ENCODE results near the gene CCNH. TPM values are rescaled to one million over a fixed set of nuclear protein-coding genes. Genes with fewer than 3 reads are reported as not detected.

CCNH gene
- total and polyA plus RNA-seq, 2 of the 4 experiments (the other 2 are of a cell fraction): 37.4 to 100 TPM

DNA sequence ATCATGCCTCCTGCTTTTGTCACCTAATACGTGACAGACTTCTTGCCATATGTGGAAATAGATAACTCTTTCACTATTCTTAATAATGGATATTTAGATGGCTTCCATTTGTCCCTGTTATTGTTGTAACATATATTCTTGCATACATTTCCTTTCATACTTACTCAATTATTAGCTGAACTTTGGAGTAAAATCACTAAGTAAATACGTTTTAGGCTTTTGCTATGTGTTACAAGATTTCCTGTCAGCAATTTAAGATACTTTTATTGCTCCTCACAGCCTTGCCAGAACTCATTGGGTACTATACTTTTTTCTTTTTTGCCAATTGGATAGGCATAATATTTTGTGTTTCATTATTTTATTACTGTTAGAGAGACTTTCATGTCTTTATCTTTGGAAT lies 26.9 kb downstream of the CCNH start:
- H3K56ac ChIP-seq (ENCODE audit: extremely low read depth, insufficient read depth, low read length): no peak overlapping the region
- in situ Hi-C loops (cut with MboI; ENCODE audit: low sequenced_read_pairs): no loop called here
- no peak overlapping the region for H2BK5ac ChIP-seq (ENCODE audit: low read depth, low read length, poor library complexity, severe bottlenecking)
- DNase-seq: no peak
- no CpG with 5 or more reads among the region's 2 CpGs for WGBS, 2 experiments (ENCODE audit: extremely low coverage in 2 of 2, insufficient read length in 1 of 2)
- dilution Hi-C loops (cut with HindIII; ENCODE audit: low sequenced_read_pairs, unreplicated experiment): no loop called here
- H4K20me1 ChIP-seq (ENCODE audit: insufficient read depth, low read length): peaks cover 6% of the 10 kb centered on the region; the same call in 1 of the 2 replicates
- no peak overlapping the region for H2BK20ac ChIP-seq (ENCODE audit: low read depth, low read length)
- H2BK120ac ChIP-seq (ENCODE audit: low read depth, low read length): no peak overlapping the region
- intact Hi-C loops (cut with micrococcal nuclease): no loop called here
- H3K9me1 ChIP-seq (ENCODE audit: insufficient read depth, low read length): peaks cover 2% of the 10 kb centered on the region; the same call in 1 of the 2 replicates
- no peak overlapping the region for H2BK15ac ChIP-seq (ENCODE audit: low read depth, low read length)
- H4K91ac ChIP-seq (ENCODE audit: insufficient read depth, low read depth, low read length): no peak overlapping the region
- no peaks in the 10 kb centered on the region for H3K27me3 ChIP-seq (ENCODE audit: control insufficient read depth, insufficient read depth, low read length)
- H3K4ac ChIP-seq (ENCODE audit: low read depth, low read length): no peak overlapping the region
- H3K14ac ChIP-seq (replicated peaks; ENCODE audit: low read depth, low read length): no peak overlapping the region
- no peak overlapping the region for H3K9ac ChIP-seq (ENCODE audit: low read depth, low read length)
- no TSS peak for BruUV-seq (replicated peaks)
- no peak for ATAC-seq (ENCODE audit: low read depth)
- H3K23ac ChIP-seq (ENCODE audit: low read depth, low read length): no peak overlapping the region
- POLR2A ChIA-PET (ENCODE audit: unreplicated experiment): no interaction called here
- TF ChIP-seq, protein P1, sequence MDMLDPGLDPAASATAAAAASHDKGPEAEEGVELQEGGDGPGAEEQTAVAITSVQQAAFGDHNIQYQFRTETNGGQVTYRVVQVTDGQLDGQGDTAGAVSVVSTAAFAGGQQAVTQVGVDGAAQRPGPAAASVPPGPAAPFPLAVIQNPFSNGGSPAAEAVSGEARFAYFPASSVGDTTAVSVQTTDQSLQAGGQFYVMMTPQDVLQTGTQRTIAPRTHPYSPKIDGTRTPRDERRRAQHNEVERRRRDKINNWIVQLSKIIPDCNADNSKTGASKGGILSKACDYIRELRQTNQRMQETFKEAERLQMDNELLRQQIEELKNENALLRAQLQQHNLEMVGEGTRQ (IDR thresholded peaks at IDR 0.05; ENCODE audit: low read depth, low read length): no peak
- TF ChIP-seq BHLHE40 (IDR thresholded peaks at IDR 0.05; ENCODE audit: low read depth, low read length): no peak
- no peak for TF ChIP-seq RFX5 (IDR thresholded peaks at IDR 0.05; ENCODE audit: low read depth, low read length)
- TF ChIP-seq MAZ (IDR thresholded peaks at IDR 0.05; ENCODE audit: borderline replicate concordance, low read depth, low read length): no peak
- H3K79me1 ChIP-seq (ENCODE audit: low read depth in 1 of 2, low read length in 2 of 2): peaks cover 17 to 45% of the 10 kb centered on the region in 2 experiments
- H3K36me3 ChIP-seq (ENCODE audit: control insufficient read depth, insufficient read depth, low read length): peaks cover 19% of the 10 kb centered on the region
- H2AFZ ChIP-seq (replicated peaks; ENCODE audit: low read length, poor library complexity): no peak overlapping the region
- no peak overlapping the region for H3K18ac ChIP-seq (ENCODE audit: low read depth, low read length)
- no peaks in the 10 kb centered on the region for H3K9me3 ChIP-seq (ENCODE audit: control insufficient read depth, insufficient read depth, low read length)
- peaks cover 9% of the 10 kb centered on the region for H3K4me1 ChIP-seq (ENCODE audit: control insufficient read depth, insufficient read depth, low read length)
- H3K4me3 ChIP-seq (ENCODE audit: insufficient read depth, low read depth, low read length): no peak overlapping the region
- H4K8ac ChIP-seq (ENCODE audit: low read depth in 2 of 2, low read length in 2 of 2): no peak overlapping the region
- no peak overlapping the region for H3K27ac ChIP-seq (ENCODE audit: insufficient read depth, low read length)
- no peak overlapping the region for H2AK9ac ChIP-seq (replicated peaks; ENCODE audit: low read depth, low read length, poor library complexity)
- no peak overlapping the region for H4K5ac ChIP-seq (ENCODE audit: low read depth, low read length)
- CTCF ChIA-PET: no interaction called here
- no peak overlapping the region for H2AK5ac ChIP-seq (ENCODE audit: low read depth, low read length)
- H3K4me2 ChIP-seq (ENCODE audit: low read depth, low read length): no peak overlapping the region

All from IMR-90 (cell line).